Amygdala (tissue), 56 donors: ENCODE data around the gene SERPINB11.
"Not testable (repeated sequence)": the region's sequence is repeated elsewhere in the genome, so short reads cannot be mapped to it uniquely, and the experiment has no call there.

Experiments used
- DNase-seq, 56 donors: peaks; one replicate each; lab custom pipeline; 2025; lab: John Stamatoyannopoulos, UW

Gene SERPINB11

DNA sequence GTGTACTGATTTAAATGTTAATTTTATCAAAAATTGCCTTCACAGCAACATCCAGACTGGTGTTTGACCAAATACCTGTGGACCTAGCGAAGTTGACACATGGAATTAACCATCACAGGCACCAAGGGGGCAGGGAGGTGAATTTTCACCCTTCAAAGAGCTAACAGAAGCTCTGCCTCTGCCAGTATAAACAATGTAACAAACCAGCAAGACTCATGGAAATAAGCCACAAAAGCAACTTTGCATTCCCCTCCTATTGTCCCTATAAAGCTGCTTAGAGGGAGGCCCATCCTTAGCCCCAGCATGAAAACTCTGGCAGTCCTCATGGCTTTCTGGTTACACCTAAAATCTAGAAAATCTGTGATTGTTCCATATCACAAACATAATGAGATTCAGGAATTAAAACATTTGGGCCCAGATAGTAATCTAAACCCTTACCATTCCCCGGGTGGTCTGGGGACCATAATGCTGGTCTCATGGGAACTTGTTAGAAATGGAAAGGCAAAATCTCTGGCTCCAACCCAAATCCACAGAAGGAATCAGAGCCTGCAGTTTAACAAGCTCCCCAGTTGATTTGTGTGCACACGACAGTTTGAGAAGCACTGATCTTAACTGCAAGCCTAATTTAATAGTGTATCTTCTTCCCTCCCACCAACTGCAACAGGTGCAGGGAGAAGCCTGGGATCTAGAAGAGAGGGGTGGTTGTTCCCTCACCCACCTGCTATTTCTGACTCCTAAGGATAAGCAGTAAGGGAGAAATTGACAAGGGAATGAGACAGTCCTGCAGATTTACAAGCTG, 23.1 kb downstream of the SERPINB11 start:
- no peak for DNase-seq

DNA sequence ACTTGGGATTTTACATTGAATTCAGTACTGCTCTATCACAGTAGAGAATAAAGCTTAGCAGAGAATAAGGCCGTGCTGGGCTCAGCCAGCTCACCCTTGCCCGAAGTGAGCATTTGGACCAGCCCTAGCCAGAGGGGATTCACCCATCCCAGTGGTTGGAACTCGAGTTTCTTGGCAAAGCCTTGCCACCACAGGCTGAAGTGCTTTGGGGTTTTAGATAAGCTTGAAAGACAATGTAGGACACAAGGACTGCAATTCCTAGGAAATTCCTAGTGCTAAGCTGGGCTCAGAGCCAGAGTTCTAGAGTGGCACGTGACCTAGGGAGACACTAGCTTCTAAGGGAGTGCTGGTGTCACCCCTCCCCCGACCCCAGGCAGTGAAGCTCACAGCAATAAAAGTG, 28.0 kb downstream of the SERPINB11 start:
- no peak for DNase-seq

DNA sequence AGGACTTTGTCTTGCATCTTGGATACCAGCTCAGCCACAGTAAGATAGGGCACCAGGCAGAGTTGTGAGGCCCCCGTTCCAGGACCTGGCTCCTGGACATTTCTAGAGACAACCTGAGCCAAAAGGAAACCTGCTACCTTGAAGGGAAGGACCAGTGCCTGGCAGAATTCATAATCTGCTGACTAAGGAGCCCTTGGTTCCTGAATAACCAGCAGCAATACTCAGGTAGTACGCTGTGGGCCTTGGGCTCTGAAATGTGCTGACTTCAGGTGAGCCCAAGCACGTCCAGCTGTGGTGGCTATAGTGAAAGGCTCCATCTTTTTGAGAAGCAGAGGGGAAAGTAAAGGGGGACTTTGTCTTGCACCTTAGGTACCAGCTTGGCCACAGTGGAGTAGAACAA, 28.5 kb downstream of the SERPINB11 start:
- no peak for DNase-seq

DNA sequence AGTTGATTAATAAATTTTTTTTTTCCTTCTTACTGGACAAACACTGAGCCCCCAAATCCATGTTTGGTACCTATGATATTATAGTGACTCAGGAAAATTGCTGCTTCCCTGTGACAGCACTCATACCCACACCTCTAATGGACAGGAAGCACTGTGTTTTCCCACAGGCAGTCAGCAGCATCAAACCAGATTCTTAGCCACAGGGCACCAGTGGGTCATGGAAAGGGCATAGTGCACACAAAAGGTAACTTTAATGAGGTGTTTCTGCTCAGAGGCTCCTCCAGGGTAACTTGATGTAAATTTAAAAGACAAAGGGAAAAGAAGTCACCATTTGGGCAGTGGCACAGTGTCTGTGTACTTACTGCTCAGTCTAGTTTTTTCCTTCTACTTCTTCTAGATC, 34.1 kb downstream of the SERPINB11 start:
- DNase-seq: no peak

DNA sequence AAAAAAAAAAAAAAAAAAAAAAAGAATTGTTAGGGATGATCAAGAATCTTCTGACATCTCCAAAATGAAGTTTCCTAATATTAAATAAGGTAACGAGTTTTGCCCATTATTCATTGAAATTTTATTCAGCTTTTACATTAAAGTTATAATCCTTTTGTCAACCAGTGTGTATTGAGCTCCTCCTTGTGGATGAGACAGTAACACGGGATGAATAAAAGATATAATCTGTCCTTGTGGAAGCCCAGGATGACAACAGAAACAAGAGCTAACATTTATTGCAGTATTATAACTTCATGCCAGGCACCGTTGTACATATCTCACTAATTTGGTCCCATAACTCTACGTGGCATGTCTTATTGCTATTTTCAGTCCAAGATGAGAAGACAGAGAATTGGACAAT, 39.0 kb downstream of the SERPINB11 start:
- peak in 1 of 56 donors; percentile 0 for DNase-seq

DNA sequence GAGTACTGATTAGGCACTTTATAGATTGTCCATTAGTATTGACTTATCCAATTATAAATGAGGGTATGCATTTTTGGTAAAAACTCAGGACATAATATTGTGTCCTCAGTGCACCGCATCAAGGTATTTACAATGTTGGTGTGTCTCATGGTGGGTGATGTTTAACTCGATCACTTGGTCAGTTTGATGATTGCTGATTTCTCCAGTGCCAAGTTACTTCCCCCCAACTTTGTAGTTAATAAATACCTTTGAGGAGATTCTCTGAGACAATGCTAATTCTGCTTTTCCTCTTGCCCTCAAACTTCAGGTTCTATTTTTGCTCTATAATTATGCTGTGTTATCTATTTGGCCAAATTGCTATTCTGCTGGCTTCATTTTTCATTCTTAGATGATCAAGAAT, 44.2 kb downstream of the SERPINB11 start:
- DNase-seq: no peak

DNA sequence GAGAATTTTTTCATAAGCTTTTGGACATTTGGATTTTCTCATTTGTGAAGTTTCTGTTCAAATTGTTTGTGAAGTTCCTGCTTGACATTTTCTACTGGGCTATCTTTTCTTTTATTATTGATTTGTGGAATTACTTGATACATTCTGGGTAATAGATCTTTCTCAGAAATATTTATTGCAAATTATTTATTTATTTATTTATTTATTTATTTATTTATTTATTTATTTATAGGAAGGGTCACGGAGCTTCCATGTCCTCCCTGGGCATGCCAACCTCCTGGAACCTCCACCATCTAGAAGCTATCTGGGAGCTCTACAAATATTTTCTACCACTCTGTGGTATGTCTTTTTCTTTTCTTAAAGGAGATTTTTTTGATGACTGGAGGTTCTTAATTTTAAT, 46.7 kb downstream of the SERPINB11 start:
- DNase-seq: no peak

DNA sequence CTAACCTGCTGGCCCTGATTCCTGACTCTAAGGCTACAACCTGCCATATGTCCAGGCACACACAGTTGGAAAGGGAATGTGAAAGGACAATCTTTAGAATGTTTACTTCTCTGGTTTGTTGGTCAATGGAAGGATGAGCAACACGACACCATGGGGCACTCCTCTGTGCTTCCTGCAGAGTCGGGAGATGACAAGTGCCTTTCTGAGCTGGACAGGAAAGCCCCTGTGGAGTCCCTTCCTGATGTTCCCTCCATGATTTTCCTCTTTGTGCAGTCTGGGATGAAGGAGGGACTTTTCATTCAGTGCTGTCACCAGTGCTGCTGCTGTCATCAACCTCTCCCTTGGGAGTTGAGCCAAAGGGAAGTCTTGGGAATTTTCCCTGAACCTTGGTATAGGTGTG, 49.9 kb downstream of the SERPINB11 start:
- DNase-seq: no peak

DNA sequence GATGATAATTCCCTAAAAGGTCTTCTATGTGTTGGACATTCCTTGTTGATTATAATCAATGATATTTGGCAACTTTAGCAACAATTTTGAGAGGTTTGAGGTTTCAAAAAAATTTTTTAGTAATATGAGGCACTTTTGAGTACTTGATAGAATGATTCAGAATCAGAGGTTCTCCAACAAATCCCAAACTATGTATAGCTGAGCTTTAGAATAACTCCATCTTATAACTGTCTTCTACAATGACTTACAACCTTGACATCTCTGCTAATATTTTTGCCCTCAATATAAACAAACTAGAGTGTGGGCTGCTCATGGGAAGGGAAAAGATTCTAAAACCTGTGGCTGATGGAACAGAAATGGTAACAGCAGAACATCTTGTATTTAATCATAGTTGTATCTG, 50.9 kb downstream of the SERPINB11 start:
- DNase-seq: no peak

DNA sequence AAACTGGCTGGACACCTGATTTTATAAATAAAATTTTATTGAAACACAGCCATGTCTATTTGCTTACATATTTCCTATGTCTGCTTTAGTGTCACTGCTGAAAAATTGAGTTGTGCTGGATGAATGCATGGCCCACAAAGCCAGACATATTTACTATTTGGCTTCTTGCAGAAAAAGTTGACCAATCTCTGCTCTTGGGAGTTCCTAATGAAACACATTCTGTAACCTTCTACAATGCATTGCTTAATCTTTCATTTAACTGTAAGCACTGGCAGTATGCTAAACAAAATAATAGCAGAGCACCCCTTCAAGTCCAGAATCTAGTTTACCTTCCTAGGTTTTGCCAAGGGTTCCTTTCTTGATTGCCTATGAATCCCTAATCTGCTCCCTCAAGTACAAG, 54.8 kb downstream of the SERPINB11 start:
- no peak for DNase-seq

DNA sequence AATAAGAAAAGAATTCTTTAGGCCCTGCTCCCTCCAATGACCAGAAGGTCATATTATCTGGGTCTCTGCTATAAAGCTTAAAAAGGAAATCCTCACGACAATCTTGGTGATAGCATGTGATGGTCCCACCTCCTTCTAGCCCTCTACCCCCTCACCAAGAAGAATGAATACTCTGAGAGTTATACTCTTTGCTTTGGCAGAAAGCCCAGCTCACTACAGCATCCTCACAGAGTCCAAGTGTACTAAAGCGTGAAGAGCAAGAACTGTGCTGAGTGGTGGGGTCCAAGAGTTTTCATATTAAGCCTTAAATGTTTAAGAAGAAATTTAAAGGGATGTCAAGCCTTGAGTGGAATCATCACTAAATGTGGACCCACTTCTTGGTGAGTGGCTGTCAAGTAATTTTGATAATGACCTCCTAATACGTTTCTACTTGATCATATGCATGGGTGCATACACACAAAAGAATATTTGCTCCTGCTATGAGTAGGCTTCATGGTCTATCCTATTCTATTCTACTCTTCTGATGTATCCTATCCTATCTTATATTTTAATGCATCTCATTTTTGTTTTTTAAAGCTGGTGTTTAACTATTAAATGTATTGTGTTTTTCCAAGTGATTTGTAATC, 56.0 kb downstream of the SERPINB11 start:
- DNase-seq: no peak

DNA sequence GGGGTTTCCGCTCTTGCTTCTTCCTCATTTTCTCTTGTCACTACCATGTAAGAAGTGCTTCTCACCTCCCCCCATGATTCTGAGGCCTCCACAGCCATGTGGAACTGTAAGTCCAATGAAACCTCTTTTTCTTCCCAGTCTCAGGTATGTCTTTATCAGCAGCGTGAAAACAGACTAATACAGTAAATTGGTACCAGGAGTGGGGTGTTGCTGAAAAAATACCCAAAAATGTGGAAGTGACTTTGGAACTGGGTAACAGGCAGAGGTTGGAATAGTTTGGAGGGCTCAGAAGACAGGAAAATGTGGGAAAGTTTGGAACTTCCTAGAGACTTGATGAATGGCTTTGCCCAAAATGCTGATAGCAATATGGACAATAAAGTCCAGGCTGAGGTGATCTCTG, 57.0 kb downstream of the SERPINB11 start:
- DNase-seq: not testable (repeated sequence)

DNA sequence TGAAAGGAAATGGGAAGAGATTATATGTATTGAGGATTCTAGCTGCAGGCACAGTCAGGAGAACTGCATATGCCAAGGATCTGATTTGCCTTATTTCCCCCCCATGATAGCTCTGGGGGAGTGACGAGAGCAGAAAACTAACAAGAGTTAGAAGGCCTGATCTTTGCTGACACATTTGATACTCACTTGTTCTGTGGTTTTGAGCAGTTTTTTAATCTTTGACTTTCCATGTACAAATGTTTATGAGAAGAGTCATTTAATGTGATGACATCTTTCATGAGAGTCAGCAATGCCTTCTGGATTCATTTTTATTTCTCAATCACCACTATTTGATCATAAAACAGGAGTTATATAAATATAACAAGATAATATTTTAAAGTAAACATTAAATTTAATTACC, 59.8 kb downstream of the SERPINB11 start:
- no peak for DNase-seq

DNA sequence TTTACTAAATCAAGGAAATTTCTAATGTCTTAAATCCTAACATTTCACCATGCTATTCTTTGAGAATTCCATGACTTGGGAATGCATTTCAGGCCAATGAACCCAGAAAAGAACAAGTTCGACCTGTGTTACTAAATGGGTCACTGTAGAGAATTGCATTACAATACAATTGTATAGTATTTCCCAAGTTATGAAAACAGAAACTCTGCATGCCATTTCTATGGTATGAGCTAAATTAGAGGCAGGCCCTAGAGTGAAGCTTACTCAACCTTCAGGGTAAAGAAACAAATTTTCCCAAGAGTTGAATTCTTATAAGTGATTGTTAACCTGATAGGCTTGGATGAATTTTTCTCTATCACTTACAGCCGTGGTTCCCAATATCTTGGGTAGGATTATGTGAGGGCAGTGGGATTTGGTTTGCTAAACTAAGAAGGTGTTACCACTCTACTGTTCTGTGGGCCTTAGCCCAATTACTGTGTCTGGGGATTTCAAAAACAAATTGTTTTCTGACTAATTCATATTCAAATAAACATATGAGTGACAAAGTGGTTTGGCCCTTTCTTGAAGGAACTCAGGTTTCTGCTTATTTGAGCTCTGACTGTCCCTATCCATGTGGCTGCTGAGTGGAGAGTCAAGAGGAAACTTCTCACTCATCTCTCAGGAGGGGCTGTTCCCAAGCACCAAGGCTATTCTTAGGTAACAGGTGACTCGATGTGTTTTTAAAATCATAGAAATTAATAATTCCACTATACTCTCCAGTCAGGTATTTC, 61.3 kb downstream of the SERPINB11 start:
- DNase-seq: no peak

DNA sequence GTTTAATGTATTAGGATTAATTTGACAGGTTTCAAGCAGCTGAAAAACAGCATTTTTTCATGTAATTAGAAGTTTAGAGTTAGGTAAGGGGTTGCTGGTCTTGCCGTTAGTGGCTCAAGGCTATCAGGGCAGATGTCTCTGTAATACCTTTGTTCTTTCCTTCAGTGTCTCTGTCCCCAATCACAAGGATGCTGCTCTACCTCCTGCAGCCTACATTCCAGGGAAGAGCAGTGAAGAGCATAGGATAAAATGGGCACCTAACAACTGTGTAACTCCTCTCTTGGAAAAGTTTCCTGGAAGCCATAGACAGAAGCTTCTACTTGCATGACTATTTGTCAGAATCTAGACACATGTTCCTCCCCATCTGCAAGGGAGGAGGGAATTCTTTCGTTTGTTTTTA, 63.1 kb downstream of the SERPINB11 start:
- no peak for DNase-seq
